Right lobe of liver (tissue), 6 donors: ENCODE measurements around the gene TBX4. TPM values are rescaled to one million over a fixed set of nuclear protein-coding genes. Genes with fewer than 3 reads are reported as not detected.
"Not testable (repeated sequence)": the region's sequence is repeated elsewhere in the genome, so short reads cannot be mapped to it uniquely, and the experiment has no call there.

Experiments
- ATAC-seq, 4 donors: fragments of 200-7000 bp; cut with Tn5 transposase; one replicate each; pipeline ENCODE4 v1.9.1; 2020; ENCODE audit warnings: mild to moderate bottlenecking in 4 of 4, moderate library complexity in 4 of 4
- DNase-seq, 3 donors: peaks; one replicate each; pipeline ENCODE4 v3.0.0-alpha.2; 2020
- H3K27ac ChIP-seq, 3 donors: fragments of 200-600 bp; one replicate each; pipeline ENCODE4 v1.8.0; 2022
- H3K27me3 ChIP-seq, 2 donors: fragments of 200-600 bp; one replicate each; pipeline ENCODE4 v1.8.0; 2022
- H3K36me3 ChIP-seq, 4 donors: fragments of 200-600 bp; sonication (generic) in 1 of 4; one replicate each; pipeline versions ENCODE4 v1.5.1 to v1.8.0; 2017 to 2022; ENCODE audit warnings: control low read depth in 1 of 4
- H3K4me1 ChIP-seq, 4 donors: fragments of 200-600 bp; sonication (generic) in 1 of 4; one replicate each; pipeline versions ENCODE4 v1.5.1 to v1.8.0; 2017 to 2022; ENCODE audit warnings: control low read depth in 1 of 4
- H3K4me3 ChIP-seq, 3 donors: fragments of 200-600 bp; one replicate each; pipeline ENCODE4 v1.8.0; 2022
- H3K9me3 ChIP-seq, 4 donors: fragments of 200-600 bp; sonication (generic) in 1 of 4; one replicate each; pipeline versions ENCODE4 v1.5.1 to v1.8.0; 2017 to 2022; ENCODE audit warnings: control low read depth in 1 of 4
- POLR2A ChIP-seq: fragments of 450-650 bp; IDR thresholded peaks from one replicate; pipeline ENCODE4 v1.6.1; 2017; ENCODE audit warnings: antibody characterized with exemption, mild to moderate bottlenecking
- WGBS: methylation state at CpG from one replicate; pipeline ENCODE4 v1.1.6; 2018; ENCODE audit warnings: low coverage, low lambda C conversion rate; ENCODE audit not compliant: insufficient coverage; ENCODE audit errors: missing lambda C conversion rate; 5-methylcytosine and 5-hydroxymethylcytosine counted together
- intact Hi-C, 2 donors: fragments of 100-400 bp; cut with DNase I; formaldehyde crosslinking; loops; one replicate each; pipeline versions ENCODE4 v1.11.2 to v1.14.1; 2022
- total RNA-seq, 6 experiments: library from RNA; depleted of rRNA in 2 of 6; stranded (reverse); fragments of >200 nt in 2 of 6; fragmentation: NEBNext Ultra II Directional in 3 of 6; extraction: Animal tissue kit (Norgen Biotek cat#: 25700) in 3 of 6; gene quantifications; one replicate each; pipeline versions ENCODE4 v1.1.0 to v1.2.4, GENCODE V29; 2016 to 2023
- TF ChIP-seq, protein P1 (sequence below), 4 donors: fragments of 200-600 bp in 3 of 4; fragments of 450-650 bp in 1 of 4; IDR thresholded peaks; one replicate each; pipeline versions ENCODE4 v1.5.1 to v1.8.0; 2016 to 2022; ENCODE audit warnings: antibody characterized with exemption in 4 of 4, mild to moderate bottlenecking in 2 of 4
- donor health status: DM: no; HTN: yes; CAD: no.
- donor health status: DM: no; HTN: no; CAD: no.
- donor health status: DM: no; HTN: no; CAD: no.
- donor health status: DM: no; HTN: yes; CAD: no.
- donor health status: DM: no; HTN: yes; CAD: no.

TBX4 gene
- total RNA-seq, 6 experiments from 2014 or later, result not detected

DNA sequence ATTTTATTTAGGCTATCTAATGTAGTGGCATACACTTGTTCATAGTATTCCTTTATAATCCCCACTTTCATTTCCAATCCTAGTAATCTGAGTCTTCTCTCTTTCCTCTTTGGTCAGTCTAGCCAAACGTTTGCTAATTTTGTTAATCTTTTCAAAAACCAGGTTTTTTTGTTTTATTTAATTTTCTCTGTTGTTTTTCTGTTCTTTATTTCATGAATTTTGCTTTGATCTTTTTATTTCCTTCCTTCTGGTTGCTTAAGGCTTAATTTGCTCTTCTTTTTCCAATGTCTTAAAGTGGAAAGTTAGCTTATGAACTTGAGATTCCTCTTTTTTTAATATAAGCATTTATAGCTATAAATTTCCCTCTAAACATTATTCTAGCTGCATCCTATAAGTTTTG lies 69.9 kb downstream of the TBX4 start:
- TF ChIP-seq, protein P1, sequence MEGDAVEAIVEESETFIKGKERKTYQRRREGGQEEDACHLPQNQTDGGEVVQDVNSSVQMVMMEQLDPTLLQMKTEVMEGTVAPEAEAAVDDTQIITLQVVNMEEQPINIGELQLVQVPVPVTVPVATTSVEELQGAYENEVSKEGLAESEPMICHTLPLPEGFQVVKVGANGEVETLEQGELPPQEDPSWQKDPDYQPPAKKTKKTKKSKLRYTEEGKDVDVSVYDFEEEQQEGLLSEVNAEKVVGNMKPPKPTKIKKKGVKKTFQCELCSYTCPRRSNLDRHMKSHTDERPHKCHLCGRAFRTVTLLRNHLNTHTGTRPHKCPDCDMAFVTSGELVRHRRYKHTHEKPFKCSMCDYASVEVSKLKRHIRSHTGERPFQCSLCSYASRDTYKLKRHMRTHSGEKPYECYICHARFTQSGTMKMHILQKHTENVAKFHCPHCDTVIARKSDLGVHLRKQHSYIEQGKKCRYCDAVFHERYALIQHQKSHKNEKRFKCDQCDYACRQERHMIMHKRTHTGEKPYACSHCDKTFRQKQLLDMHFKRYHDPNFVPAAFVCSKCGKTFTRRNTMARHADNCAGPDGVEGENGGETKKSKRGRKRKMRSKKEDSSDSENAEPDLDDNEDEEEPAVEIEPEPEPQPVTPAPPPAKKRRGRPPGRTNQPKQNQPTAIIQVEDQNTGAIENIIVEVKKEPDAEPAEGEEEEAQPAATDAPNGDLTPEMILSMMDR (IDR thresholded peaks at IDR 0.05), result no peak
- TF ChIP-seq POLR2A, result no peak
- H3K27ac ChIP-seq, result no peak overlapping the region
- intact Hi-C loops, result no loop called here
- no peaks in the 10 kb centered on the region for H3K4me1 ChIP-seq
- no peaks in the 10 kb centered on the region for H3K9me3 ChIP-seq
- no peaks in the 10 kb centered on the region for H3K27me3 ChIP-seq
- WGBS, result 50% methylated on average over 1 of the region's 1 CpG
- H3K4me3 ChIP-seq, result no peak overlapping the region
- ATAC-seq (no peak), DNase-seq (no peak)
- H3K36me3 ChIP-seq, result no peaks in the 10 kb centered on the region

GRCh38 chr17:61524319-61524718 lies 72.1 kb downstream of the TBX4 start:
- H3K36me3 ChIP-seq, result no peaks in the 10 kb centered on the region
- intact Hi-C loops, result no loop called here
- 57% methylated on average over 3 of the region's 3 CpGs for WGBS
- H3K27me3 ChIP-seq, result no peaks in the 10 kb centered on the region
- TF ChIP-seq POLR2A, result no peak
- TF ChIP-seq, protein P1 (IDR thresholded peaks at IDR 0.05), result no peak
- DNase-seq (no peak), ATAC-seq (no peak)
- no peaks in the 10 kb centered on the region for H3K9me3 ChIP-seq
- H3K27ac ChIP-seq, result no peak overlapping the region
- no peak overlapping the region for H3K4me3 ChIP-seq
- no peaks in the 10 kb centered on the region for H3K4me1 ChIP-seq

GRCh38 chr17:61527441-61527840 lies 75.2 kb downstream of the TBX4 start:
- H3K4me3 ChIP-seq, intact Hi-C loops, DNase-seq, H3K36me3 ChIP-seq, H3K27me3 ChIP-seq, H3K4me1 ChIP-seq, H3K9me3 ChIP-seq, H3K27ac ChIP-seq, ATAC-seq: not testable (repeated sequence)
- WGBS, result 50% methylated on average over 2 of the region's 2 CpGs

DNA sequence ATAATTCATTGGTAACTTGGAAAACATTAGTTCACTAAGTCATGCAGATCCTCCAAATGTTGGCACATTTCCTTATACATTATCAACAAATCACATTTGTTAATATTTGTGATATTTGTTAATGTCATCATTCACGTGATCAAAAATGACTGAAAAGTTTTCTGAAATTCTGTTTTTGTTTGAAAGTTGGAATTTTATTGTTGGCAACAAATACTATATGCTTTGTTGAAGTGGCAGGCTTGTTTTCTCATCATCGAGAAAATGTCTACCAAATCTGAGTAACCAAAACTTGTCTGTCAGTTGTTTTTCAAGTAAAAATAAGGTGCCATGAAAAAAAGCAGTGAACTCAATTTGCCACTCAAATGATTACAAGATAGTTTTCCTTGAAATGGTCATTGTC lies 75.9 kb downstream of the TBX4 start:
- intact Hi-C loops, result no loop called here
- Histone ChIP-seq H3K4me3 (no peak overlapping the region), H3K27me3 (no peaks in the 10 kb centered on the region), H3K9me3 (no peaks in the 10 kb centered on the region), H3K4me1 (no peaks in the 10 kb centered on the region), H3K36me3 (no peaks in the 10 kb centered on the region), H3K27ac (no peak overlapping the region)
- DNase-seq (no peak), ATAC-seq (no peak)
- TF ChIP-seq, protein P1 (IDR thresholded peaks at IDR 0.05), result no peak
- no peak for TF ChIP-seq POLR2A
- WGBS, result 76% methylated on average over 2 of the region's 2 CpGs

DNA sequence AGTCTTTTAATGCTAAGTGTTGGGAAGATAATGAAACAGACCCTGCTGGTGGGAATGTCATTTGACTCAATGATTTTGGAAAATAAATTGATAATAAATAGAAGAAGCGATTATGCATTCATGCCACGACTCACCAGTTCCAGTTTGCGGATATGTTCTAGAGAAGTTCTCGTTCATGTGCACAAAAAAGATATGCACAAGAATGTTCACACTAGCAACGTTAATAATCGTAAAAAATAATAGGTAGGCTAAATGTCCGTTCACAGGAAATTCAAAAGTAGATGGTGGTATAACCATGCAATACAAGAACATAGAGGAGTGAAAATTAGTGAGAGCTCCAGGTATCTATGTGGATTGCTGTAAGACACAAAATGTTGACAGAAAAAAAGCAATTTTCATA lies 79.0 kb downstream of the TBX4 start:
- ATAC-seq, result no peak
- WGBS, result 89% methylated on average over 7 of the region's 7 CpGs
- H3K27ac ChIP-seq, result no peak overlapping the region

More for the DNA sequence above, 79.0 kb downstream of the TBX4 start:
- TF ChIP-seq, protein P1 (IDR thresholded peaks at IDR 0.05), result no peak
- TF ChIP-seq POLR2A, result no peak
- no peaks in the 10 kb centered on the region for H3K9me3 ChIP-seq
- H3K27me3 ChIP-seq, result no peaks in the 10 kb centered on the region
- H3K36me3 ChIP-seq, result no peaks in the 10 kb centered on the region
- intact Hi-C loops, result no loop called here
- no peaks in the 10 kb centered on the region for H3K4me1 ChIP-seq
- no peak for DNase-seq
- no peak overlapping the region for H3K4me3 ChIP-seq
